Measurements from ENCODE around the gene SCNN1B. TPM values are rescaled to one million over a fixed set of nuclear protein-coding genes. Genes with fewer than 3 reads are reported as not detected.

Gene SCNN1B
- polyA plus RNA-seq, 1 donor from 2014 or later, result 0.24 TPM

- H3K27me3 Mint-ChIP-seq, result no peaks in the 10 kb centered on the region
- no peak overlapping the region for H3K27ac Mint-ChIP-seq
- H3K9me3 Mint-ChIP-seq, result no peaks in the 10 kb centered on the region
- H3K36me3 Mint-ChIP-seq, result peaks cover 28% of the 10 kb centered on the region
- no peaks in the 10 kb centered on the region for H3K4me1 Mint-ChIP-seq
- H3K4me3 Mint-ChIP-seq, result no peak overlapping the region
These were observed 103.9 kb downstream of the SCNN1B start for GRCh38 chr16:23406024-23406423.

- Mint-ChIP-seq H3K27ac (no peak overlapping the region), H3K4me1 (no peaks in the 10 kb centered on the region), H3K4me3 (no peak overlapping the region), H3K27me3 (no peaks in the 10 kb centered on the region), H3K36me3 (peaks cover 25% of the 10 kb centered on the region), H3K9me3 (no peaks in the 10 kb centered on the region)
These were observed 104.6 kb downstream of the SCNN1B start for GRCh38 chr16:23406546-23407240.

- no peaks in the 10 kb centered on the region for H3K27me3 Mint-ChIP-seq
- peaks cover 25% of the 10 kb centered on the region for H3K36me3 Mint-ChIP-seq
- no peak overlapping the region for H3K27ac Mint-ChIP-seq
- no peaks in the 10 kb centered on the region for H3K4me1 Mint-ChIP-seq
- no peaks in the 10 kb centered on the region for H3K9me3 Mint-ChIP-seq
- no peak overlapping the region for H3K4me3 Mint-ChIP-seq
These were observed 105.5 kb downstream of the SCNN1B start for GRCh38 chr16:23407436-23408127.

GRCh38 chr16:23408242-23408822 lies 106.2 kb downstream of the SCNN1B start:
- H3K27ac Mint-ChIP-seq, result no peak overlapping the region
- H3K36me3 Mint-ChIP-seq, result peaks cover 23% of the 10 kb centered on the region
- H3K4me1 Mint-ChIP-seq, result no peaks in the 10 kb centered on the region
- no peaks in the 10 kb centered on the region for H3K27me3 Mint-ChIP-seq
- no peak overlapping the region for H3K4me3 Mint-ChIP-seq
- H3K9me3 Mint-ChIP-seq, result no peaks in the 10 kb centered on the region

- no peaks in the 10 kb centered on the region for H3K27me3 Mint-ChIP-seq
- no peaks in the 10 kb centered on the region for H3K9me3 Mint-ChIP-seq
- no peak overlapping the region for H3K4me3 Mint-ChIP-seq
- H3K36me3 Mint-ChIP-seq, result peaks cover 27% of the 10 kb centered on the region
- no peaks in the 10 kb centered on the region for H3K4me1 Mint-ChIP-seq
- no peak overlapping the region for H3K27ac Mint-ChIP-seq
These were observed 106.8 kb downstream of the SCNN1B start for GRCh38 chr16:23408823-23409298.

- no peak overlapping the region for H3K4me3 Mint-ChIP-seq
- H3K27me3 Mint-ChIP-seq, result no peaks in the 10 kb centered on the region
- no peaks in the 10 kb centered on the region for H3K4me1 Mint-ChIP-seq
- no peaks in the 10 kb centered on the region for H3K9me3 Mint-ChIP-seq
- no peak overlapping the region for H3K27ac Mint-ChIP-seq
- H3K36me3 Mint-ChIP-seq, result peaks cover 26% of the 10 kb centered on the region
These were observed 107.4 kb downstream of the SCNN1B start for GRCh38 chr16:23409522-23409921.

GRCh38 chr16:23410176-23410575 lies 108.1 kb downstream of the SCNN1B start:
- Mint-ChIP-seq H3K36me3 (peaks cover 24% of the 10 kb centered on the region), H3K9me3 (no peaks in the 10 kb centered on the region), H3K4me1 (no peaks in the 10 kb centered on the region), H3K27me3 (no peaks in the 10 kb centered on the region), H3K27ac (no peak overlapping the region), H3K4me3 (no peak overlapping the region)

GRCh38 chr16:23414731-23415130 lies 112.6 kb downstream of the SCNN1B start:
- H3K27ac Mint-ChIP-seq, result no peak overlapping the region
- H3K4me1 Mint-ChIP-seq, result no peaks in the 10 kb centered on the region
- no peaks in the 10 kb centered on the region for H3K27me3 Mint-ChIP-seq
- H3K4me3 Mint-ChIP-seq, result no peak overlapping the region
- H3K36me3 Mint-ChIP-seq, result peaks cover 17% of the 10 kb centered on the region
- H3K9me3 Mint-ChIP-seq, result no peaks in the 10 kb centered on the region

GRCh38 chr16:23416816-23417215 lies 114.7 kb downstream of the SCNN1B start:
- H3K4me3 Mint-ChIP-seq, result no peak overlapping the region
- H3K9me3 Mint-ChIP-seq, result no peaks in the 10 kb centered on the region
- no peaks in the 10 kb centered on the region for H3K27me3 Mint-ChIP-seq
- H3K4me1 Mint-ChIP-seq, result no peaks in the 10 kb centered on the region
- H3K36me3 Mint-ChIP-seq, result peaks cover 14% of the 10 kb centered on the region
- H3K27ac Mint-ChIP-seq, result no peak overlapping the region

- Mint-ChIP-seq H3K27ac (no peak overlapping the region), H3K4me1 (no peaks in the 10 kb centered on the region), H3K9me3 (no peaks in the 10 kb centered on the region), H3K27me3 (no peaks in the 10 kb centered on the region), H3K36me3 (peaks cover 13% of the 10 kb centered on the region), H3K4me3 (no peak overlapping the region)
These were observed 117.9 kb downstream of the SCNN1B start for GRCh38 chr16:23420011-23420410.

GRCh38 chr16:23423496-23424049 lies 121.5 kb downstream of the SCNN1B start:
- Mint-ChIP-seq H3K9me3 (no peaks in the 10 kb centered on the region), H3K4me1 (no peaks in the 10 kb centered on the region), H3K4me3 (no peak overlapping the region), H3K36me3 (peaks cover 23% of the 10 kb centered on the region), H3K27me3 (no peaks in the 10 kb centered on the region), H3K27ac (no peak overlapping the region)

GRCh38 chr16:23424292-23424958 lies 122.3 kb downstream of the SCNN1B start:
- no peaks in the 10 kb centered on the region for H3K4me1 Mint-ChIP-seq
- no peaks in the 10 kb centered on the region for H3K27me3 Mint-ChIP-seq
- H3K9me3 Mint-ChIP-seq, result no peaks in the 10 kb centered on the region
- H3K36me3 Mint-ChIP-seq, result peaks cover 23% of the 10 kb centered on the region
- H3K27ac Mint-ChIP-seq, result no peak overlapping the region
- no peak overlapping the region for H3K4me3 Mint-ChIP-seq

- Mint-ChIP-seq H3K27ac (no peak overlapping the region), H3K4me3 (no peak overlapping the region), H3K27me3 (no peaks in the 10 kb centered on the region), H3K4me1 (peaks cover 0 to 2% (median 0%) of the 10 kb centered on the region in 3 donors), H3K9me3 (no peaks in the 10 kb centered on the region), H3K36me3 (peaks cover 20% of the 10 kb centered on the region)
These were observed 126.2 kb downstream of the SCNN1B start for GRCh38 chr16:23428351-23428750.

Measured in IgD-negative memory B cell (primary cell).